ENCODE measurements around the gene TGM5. TPM values are rescaled to one million over a fixed set of nuclear protein-coding genes. Genes with fewer than 3 reads are reported as not detected.
"Not testable (repeated sequence)": the region's sequence is repeated elsewhere in the genome, so short reads cannot be mapped to it uniquely, and the experiment has no call there.

The TGM5 gene
- total RNA-seq, 1 donor from 2014 or later: not detected

DNA sequence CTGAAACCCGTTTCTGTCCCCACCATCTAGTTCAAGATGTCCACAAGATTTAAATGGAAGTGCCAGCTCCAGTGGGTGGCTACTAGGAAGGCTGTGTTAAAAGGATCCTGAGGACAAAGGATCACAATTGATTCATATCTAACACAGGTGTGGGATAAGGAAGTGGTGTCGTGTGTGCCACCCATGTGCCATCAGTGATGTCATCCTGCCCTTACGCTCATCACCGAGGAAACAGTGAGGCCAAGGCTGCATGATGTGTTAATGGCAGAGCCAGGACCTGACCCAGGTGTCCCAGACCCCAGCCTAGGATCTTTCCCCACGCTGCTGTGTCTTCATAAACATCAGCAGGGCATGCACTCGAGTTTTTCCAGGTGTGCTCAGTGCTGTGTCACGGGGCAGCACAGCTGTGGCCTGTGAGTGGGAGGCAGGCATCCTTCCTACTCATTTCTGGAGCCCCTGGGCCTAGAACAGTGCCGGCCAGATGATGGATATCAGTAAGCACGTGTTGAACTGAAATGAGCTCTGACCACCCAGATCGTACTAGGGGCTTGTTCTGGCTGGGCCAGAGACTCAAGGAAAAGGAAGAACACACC lies 10.6 kb upstream of the TGM5 start:
- intact Hi-C loops (cut with micrococcal nuclease): no loop called here
- no peak for ATAC-seq
- DNase-seq: no peak

DNA sequence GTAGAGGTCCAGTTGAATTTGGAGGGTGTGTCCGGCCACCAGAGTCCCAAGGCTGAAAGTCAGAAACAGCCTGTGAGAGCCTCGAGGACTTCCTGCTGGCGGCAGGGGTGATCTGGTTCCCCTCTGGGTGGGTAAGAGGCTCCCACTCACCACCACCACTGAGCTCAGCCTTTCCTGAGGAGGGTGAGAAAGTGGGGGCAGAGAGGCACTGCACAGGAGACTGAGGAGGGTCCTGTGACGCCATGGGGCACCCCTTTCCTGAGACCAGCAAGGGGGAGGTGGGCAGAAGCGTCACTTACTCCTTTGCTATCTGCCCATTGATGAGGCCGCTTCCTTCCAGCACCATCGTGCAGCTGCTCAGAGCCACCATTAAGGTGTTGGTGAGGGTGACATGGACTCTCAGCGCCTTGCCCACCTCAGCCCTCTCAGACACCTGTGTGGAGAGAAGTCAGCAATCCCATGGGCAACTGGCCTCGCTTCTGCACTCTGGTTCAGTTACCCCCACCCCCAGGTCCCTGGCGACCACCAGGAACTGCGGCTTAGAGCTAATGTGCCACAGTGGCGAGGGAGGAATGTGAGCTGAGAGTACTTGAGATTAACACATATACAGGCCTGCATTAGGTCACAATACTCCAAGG lies 10.0 kb upstream of the TGM5 start:
- DNase-seq (no peak), ATAC-seq (no peak)
- intact Hi-C loops (cut with micrococcal nuclease): no loop called here

DNA sequence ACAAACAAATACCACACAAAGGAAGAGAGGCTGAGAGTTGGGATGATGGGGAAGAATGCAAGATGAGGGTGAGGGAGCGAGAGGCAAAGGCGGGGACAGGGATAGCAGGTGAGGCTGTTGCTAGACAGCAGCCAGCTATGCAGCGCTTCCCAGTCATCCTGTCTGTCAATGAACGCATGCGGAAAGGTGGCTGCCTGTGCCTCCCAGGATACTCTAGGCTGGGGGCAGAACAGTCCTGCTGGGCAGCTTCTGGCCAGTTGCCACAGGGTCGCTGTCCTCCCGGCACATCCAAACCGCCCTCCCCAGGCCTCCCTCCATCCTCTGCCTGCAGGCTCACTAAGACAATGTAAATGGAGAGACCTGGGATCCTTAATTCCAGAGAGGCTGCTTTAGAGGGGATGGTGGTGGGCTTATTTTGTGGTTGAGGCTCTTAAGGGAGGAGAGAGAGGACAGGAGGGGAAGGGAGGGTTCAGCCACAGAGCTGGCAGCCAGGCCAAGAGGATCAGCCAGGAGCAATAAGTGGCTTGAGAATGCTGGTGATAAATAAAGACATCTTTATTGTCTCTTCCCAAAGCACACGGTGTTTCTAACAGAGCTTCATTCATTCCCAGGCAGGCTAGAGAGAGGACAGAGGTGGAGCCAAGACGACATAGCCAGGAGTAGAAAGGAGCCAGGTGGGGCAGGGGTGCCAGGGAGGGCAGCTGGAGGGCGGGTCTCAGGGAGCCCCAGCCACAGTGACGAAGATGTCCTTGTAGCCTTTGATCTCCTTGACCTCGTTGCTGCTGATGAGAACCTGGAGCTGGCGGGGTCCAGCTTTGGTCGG lies 9.2 kb upstream of the TGM5 start:
- ATAC-seq (no peak), DNase-seq (no peak)
- intact Hi-C loops (cut with micrococcal nuclease): no loop called here

DNA sequence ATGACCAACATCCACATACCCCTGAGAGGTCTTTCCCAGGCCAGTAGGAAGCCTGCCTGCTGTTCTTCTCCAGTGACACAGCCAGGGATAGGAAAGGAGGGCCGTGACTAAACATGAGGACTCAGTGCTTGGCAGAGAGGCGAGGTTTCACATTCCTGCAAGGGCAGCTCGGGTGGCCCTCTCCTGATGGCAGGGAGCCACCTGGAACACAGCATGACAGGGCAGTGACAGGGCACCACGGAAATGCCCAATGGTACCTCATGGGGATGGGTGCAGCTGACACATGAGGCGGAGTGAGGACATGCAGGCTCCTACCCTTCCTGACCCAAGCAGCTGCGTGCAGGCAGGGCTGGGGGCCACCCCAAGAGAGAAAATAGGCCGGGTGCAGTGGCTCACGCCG lies 7.4 kb upstream of the TGM5 start:
- intact Hi-C loops (cut with micrococcal nuclease): no loop called here
- DNase-seq (peak; percentile 88), ATAC-seq (peak; percentile 99)

DNA sequence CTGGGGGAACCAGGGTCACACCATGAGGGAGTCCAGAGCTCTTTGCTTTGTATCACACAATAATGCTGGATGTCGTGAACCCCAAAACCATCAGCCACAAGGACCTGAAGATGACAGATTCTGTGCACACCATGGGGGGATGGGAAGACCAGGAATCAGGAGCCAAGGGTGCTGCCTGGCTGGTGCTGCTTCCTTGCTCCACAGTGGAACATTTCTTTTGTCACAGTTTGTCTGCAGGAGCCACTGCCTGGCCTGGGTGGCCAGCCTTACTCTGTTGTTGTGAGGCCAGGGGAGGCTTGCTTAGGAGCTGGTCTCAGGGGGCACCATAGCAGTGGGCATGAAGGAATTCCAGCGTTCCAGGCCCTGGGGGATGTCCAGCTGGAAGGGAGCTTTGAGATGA lies 6.5 kb upstream of the TGM5 start:
- no peak for DNase-seq
- ATAC-seq: no peak
- intact Hi-C loops (cut with micrococcal nuclease): no loop called here

DNA sequence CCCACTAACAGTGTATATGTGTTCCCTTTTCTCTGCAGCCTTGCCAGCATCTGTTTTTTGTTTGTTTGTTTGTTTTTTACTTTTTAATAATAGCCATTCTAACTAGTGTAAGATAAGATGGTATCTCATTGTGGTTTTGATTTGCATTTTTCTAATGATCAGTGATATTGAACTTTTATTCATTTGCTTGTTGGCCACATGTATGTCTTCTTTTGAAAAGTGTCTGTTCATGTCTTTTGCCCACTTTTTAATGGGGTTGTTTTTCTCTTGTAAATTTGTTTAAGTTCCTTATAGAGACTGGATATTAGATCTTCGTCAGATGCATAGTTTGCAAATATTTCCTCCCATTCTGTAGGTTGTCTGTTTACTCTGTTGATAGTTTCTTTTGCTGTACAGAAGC lies 5.2 kb upstream of the TGM5 start:
- ATAC-seq; DNase-seq; intact Hi-C loops (cut with micrococcal nuclease): not testable (repeated sequence)

DNA sequence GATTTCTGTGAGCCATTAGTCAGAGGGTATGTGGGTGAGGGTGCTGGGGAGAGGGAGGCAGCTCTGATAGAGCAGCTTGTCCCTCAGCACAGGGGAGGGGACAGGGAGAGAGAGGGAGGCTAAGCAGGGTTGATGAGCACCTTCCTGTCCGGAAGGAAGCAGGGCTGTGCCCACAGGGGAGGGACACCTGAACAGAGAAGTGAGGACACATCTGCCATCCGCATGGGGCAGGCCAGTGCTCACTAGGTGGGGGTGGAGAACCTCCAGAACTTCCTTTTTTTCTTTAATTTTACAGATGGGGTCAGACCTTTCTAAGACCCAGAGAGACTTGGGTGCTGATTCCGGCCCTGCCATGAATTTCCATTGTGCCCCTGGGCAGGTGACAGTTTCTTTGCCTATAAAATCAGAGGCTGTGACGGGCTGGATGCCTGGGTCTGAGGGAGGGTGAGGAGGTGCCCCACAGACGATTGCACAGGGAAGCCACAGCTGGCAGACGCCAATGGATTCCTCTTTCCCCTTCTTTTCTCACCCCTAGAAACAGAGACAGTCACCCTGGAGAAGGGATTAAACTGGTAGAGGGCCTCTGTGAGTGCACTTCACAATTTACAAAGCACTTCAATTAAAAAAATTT lies 4.1 kb upstream of the TGM5 start:
- no peak for ATAC-seq
- no peak for DNase-seq
- intact Hi-C loops (cut with micrococcal nuclease): no loop called here

DNA sequence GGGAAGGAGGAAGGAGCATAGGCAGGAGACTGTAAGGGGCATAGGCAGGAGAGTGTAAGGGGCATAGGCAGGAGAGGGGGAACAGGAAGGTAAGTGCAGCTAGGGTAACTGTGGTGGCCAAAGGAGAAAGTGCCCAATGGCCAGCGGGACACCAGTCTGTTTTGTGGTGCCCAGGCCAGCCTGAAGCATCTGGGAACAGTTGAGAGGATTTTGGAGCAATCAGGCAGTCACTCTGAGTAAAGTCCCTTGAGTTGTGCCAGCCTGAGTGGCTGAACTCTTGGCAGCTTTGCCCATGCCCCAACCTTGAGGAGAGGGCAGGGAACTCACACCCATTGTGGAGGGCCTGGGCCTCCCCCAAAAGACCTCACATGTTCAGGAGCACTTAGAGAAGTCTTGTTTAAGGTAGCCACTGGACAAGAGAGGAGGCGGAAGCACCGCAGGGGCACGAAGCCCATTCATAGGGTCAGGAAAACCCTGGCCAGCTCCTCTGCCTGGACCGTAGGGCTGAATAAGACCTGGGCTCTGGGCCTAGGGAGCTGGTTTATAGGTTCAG lies 3.5 kb upstream of the TGM5 start:
- intact Hi-C loops (cut with micrococcal nuclease): no loop called here
- ATAC-seq (no peak), DNase-seq (no peak)

DNA sequence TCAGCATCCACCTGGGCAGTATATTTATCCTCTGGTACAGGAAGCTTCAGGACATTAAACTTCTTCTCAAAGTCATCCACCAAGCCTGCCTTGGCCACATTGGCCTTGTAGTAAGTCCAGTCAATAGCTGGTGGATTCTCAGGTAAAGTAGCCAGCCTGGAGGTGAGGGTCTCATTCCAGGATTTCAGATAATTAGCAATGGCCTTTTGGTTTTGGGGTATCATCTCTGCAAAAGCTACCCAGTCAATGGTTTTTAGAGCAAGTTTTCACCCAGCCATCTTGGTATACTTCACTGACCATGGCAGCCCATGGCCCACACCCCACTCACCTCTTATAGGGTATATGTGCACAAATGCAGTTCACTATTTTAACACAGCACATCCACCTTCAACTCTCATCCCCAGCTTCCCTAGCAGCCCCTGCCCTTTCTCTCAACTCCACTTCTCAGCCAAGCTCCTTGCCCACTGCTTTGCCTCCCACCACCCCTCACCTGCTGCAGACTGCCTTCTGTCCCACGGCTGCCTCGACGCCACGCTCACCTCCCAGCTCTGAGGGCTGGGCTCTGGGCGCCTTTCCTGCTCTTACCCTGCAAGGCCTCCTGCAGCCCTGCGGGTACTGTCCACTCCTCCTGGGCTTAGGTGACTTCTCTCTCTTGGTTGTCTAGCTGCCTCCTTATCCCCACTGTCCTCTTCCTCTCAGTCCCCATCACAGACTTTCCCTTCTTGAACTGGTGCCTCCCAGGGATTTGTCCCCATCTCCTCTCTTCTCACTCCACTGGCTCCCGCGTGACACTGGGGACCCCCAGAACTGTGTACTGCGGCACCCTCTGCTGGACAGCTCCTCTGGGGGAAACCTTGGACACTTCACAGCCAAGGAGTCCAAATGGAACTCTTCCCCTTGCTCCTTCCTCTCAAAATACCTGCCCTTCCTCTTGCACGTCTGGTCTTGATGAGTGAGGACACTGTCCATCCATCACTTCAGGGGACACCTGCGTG lies 1.7 kb upstream of the TGM5 start:
- ATAC-seq: peak; percentile 30
- intact Hi-C loops (cut with micrococcal nuclease): no loop called here
- DNase-seq: no peak

DNA sequence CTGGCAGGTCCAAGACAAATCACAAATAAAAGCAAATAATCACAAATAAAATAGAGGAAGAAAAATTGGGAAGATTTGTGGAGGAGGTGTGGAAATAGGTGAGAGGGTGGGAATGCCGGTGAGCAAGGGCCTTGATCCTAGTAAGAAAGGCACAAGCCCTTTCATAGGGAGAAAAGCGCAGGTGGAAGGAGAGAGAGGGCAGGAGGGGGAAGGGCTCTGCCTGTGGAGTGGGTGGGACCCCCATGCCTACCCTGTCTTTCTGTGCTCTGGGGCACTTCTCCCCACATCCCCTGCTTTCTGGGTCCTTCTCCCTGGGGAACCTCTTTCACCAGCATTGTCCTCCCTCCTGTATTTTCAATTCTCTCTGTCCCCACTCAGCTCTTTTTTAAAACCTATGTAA lies 711 bp upstream of the TGM5 start:
- ATAC-seq (no peak), DNase-seq (no peak)
- intact Hi-C loops (cut with micrococcal nuclease): no loop called here

DNA sequence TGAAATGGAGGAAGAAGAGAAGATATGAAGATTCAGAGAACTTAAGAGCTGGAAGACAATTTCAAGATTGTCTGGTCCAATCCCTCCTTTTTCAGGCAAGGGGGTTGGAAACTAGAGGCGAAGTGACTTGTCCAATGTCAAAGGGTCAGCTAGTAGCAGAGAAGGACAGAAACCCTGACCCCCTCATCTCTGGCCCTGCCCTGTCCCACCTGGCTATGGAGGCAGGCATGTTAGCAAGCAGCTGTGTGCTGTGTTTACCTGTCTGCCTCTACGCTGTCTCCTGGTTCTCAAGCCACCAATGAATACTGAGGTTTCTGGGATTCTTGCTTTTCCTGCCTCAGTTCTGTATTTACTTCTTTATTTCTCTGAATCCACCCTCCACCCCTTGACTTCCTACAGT lies 342 bp downstream of the TGM5 start:
- DNase-seq (no peak), ATAC-seq (no peak)
- intact Hi-C loops (cut with micrococcal nuclease): no loop called here

DNA sequence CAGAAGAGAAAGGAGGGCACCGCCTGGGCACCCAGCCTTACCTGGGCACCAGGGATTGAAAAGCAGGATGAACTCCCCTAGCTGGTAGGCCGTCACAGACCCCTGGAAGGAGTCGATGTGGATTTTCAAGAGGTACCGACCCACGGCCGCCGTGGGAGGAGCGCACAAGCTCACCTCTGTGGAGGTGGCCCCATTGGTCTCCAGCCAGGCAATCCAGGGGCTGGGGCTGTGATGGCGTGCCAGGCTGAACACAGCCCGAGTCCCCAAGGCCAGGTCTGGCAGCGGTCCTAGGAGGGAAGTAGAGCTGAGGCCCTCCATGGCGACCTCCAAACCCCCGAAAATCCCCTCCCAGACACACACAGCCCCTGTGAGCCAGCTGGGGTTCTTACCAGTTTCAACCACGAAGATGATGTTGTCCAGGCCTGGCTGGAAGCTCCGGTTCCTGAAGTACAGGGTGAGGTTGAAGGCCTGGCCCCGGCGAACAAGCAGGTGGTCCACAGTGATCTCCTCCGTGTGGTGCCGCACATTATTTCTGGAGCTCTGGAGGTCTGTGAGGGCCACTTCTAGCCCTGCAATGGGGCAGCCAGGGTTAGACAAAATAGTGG lies 6.6 kb downstream of the TGM5 start:
- no peak for ATAC-seq
- intact Hi-C loops (cut with micrococcal nuclease): no loop called here
- DNase-seq: no peak

DNA sequence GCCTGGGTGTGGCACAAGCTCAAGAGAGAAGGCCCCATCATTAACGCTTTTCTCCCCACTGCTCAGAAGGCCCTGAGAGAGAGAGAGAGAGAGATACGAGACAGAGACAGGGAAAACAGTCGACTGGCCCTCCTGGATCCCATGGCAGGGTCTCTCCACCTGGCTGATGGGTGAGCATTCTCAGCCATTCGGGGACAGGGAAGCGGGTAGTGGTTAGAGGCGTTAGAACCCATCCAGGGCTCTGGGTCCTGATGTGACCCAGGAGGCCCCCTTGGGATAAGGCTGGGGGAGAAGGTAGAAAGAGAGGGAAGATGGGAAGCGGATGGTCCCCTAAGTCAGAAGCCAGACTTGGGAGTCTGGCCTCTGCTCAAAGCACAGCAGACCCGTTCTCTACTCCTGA lies 7.9 kb downstream of the TGM5 start:
- ATAC-seq (no peak), DNase-seq (no peak)
- intact Hi-C loops (cut with micrococcal nuclease): no loop called here

DNA sequence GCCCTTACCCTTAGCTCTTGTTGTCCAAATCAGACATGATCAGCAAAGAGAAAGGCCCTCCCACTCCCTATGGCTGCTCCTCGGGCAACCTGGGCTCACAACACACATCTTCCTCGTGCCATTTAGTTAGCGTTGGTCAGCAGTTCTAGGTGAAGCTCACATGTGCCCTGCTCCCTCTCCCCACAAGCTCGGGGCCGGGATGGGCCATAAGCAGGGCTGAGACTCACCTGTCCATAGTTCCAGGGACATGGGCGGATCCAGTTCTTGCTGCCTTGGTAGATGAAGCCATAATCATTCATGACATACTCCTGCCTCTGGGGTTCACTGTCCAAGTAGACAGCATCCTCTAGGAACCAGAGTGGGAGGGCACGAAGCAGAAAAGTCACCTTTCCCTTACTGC lies 10.4 kb downstream of the TGM5 start:
- ATAC-seq (no peak), DNase-seq (no peak)
- intact Hi-C loops (cut with micrococcal nuclease): no loop called here

DNA sequence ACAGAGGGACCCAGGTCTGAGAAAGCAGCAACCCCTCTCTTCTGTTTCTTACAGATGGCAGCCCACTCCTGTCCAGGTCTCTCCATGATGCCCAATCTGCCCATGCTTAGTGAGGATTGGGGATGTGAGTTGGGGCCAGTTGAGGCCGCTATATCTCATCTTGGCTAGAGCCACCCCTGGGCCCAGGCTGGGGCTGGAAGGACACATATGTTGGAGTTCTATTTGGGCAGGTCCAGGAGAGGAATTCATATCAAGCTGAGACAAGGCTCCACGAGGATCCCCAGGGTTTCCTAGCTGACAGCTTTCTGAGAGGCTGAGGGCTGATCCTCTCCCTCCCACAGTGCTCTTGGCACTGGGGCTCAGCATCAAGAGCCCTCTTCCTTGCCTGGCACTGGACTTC lies 11.4 kb downstream of the TGM5 start:
- DNase-seq: no peak
- ATAC-seq: no peak

DNA sequence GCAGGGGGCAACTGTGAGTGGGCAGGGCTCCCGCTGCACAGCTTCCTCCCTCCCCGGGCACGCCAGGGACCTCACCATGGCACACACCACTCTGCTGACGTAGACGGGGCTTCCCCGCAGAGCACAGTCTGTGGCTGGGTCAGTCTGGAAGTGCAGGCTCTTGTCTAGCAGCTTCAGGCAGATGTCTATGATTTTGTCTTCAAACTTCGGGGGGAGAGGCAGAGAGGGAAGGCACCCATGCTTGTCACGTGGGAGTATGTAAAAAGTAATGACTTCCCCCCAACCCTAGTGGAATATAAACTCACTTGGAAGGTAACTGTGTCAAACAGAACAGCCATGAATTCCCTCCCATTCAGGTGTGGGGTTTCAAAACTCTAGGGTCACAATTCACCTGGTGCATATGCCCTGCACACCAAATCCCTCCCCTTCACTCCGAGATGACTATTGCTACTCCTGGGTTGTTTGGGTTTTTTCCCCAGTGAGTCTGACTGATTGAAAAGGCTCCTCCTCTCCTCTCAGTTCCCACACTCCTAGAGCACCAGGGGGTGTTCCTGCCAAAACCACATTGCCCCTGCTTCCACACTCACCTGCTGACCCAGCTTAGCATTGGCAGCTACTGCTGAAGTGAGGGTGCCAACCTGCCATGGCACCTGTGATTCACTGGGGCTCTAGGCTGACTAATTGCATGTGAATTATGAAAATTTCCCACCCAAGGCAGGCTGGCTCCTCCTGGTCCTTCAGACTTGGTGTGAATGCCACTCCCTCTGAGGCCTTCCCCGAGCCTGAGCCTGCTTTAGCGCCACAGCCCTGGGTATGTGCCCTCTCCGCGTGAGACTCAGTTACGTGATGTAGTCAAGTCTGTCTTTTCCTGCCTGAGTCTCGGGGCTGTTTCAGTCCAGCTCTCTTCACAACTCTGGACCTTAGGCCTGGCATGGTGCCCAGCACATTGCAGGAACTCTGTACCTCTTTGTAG lies 13.0 kb downstream of the TGM5 start:
- DNase-seq (peak; percentile 53), ATAC-seq (no peak)
- intact Hi-C loops (cut with micrococcal nuclease): no loop called here

More for the DNA sequence above, 11.4 kb downstream of the TGM5 start:
- intact Hi-C loops (cut with micrococcal nuclease): no loop called here

DNA sequence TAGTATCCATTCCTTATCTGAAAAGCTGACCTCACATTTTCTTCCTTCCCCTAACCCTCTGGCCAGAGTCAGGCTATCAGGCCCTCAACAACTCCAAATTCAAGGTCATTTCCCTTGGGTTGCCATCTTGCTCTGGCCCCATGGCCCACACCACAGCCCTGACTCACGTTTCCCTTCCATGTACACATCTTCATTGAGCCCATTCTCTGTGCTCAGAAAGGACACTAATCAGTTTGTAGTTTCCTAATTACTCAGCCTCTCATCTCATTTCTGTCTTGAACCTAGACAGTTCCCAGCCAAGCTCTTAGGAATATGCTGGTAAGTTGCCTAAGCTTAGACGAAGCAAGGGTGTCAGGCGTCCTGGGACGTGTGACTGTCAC lies 14.9 kb downstream of the TGM5 start:
- intact Hi-C loops (cut with micrococcal nuclease): no loop called here
- DNase-seq: no peak
- no peak for ATAC-seq
